ENCODE results near the gene CFAP92. TPM values are rescaled to one million over a fixed set of nuclear protein-coding genes. Genes with fewer than 3 reads are reported as not detected.

CFAP92 gene
- total and polyA plus RNA-seq, 3 donors from 2014 or later, result 16.0 to 62.0 (median 26.7) TPM

GRCh38 chr3:129005526-129006303 is 11.8 kb upstream of the CFAP92 start:
- Histone ChIP-seq H3K4me3 (no peak overlapping the region), H3K9me3 (no peaks in the 10 kb centered on the region), H3K27me3 (no peaks in the 10 kb centered on the region), H3K36me3 (ENCODE audit: low read depth, missing control alignments) (no peaks in the 10 kb centered on the region), H3K27ac (peak overlapping the region in 1 of 2 donors; percentile 46), H3K4me1 (peaks cover 10% of the 10 kb centered on the region)
- TF ChIP-seq POLR2A (IDR thresholded peaks at IDR 0.05), result no peak
- peak; percentile 51 for DNase-seq
- WGBS, 2 donors, result 80% methylated on average over 4 of the region's 4 CpGs
- intact Hi-C loops (cut with DNase I; ENCODE audit: low total_unique reads), result no loop called here

GRCh38 chr3:129004639-129005295 is 10.9 kb upstream of the CFAP92 start:
- no peaks in the 10 kb centered on the region for H3K9me3 ChIP-seq
- peak overlapping the region in 1 of 2 donors; percentile 46 for H3K27ac ChIP-seq
- no peak for TF ChIP-seq CTCF (IDR thresholded peaks at IDR 0.05)
- TF ChIP-seq POLR2A (IDR thresholded peaks at IDR 0.05), result no peak
- intact Hi-C loops (cut with DNase I; ENCODE audit: low total_unique reads), result no loop called here
- WGBS, 2 donors, result 56 to 62% methylated on average over 5 to 6 of the region's 6 CpGs
- H3K4me3 ChIP-seq, result no peak overlapping the region
- H3K36me3 ChIP-seq (ENCODE audit: low read depth, missing control alignments), result no peaks in the 10 kb centered on the region
- DNase-seq, result no peak
- H3K27me3 ChIP-seq, result no peaks in the 10 kb centered on the region
- H3K4me1 ChIP-seq, result peaks cover 16% of the 10 kb centered on the region

GRCh38 chr3:129003578-129004112 is 9.8 kb upstream of the CFAP92 start:
- H3K27ac ChIP-seq, result no peak overlapping the region
- H3K9me3 ChIP-seq, result no peaks in the 10 kb centered on the region
- no peak for TF ChIP-seq POLR2A (IDR thresholded peaks at IDR 0.05)
- TF ChIP-seq CTCF (IDR thresholded peaks at IDR 0.05), result no peak
- intact Hi-C loops (cut with DNase I; ENCODE audit: low total_unique reads), result no loop called here
- 26 to 40% methylated on average over 17 to 54 of the region's 55 CpGs for WGBS, 2 donors
- H3K36me3 ChIP-seq (ENCODE audit: low read depth, missing control alignments), result no peaks in the 10 kb centered on the region
- H3K4me1 ChIP-seq, result peaks cover 16% of the 10 kb centered on the region
- H3K27me3 ChIP-seq, result no peaks in the 10 kb centered on the region
- H3K4me3 ChIP-seq, result peak overlapping the region in 1 of 2 donors; percentile 22
- DNase-seq, result no peak

GRCh38 chr3:129002573-129003569 is 9.0 kb upstream of the CFAP92 start:
- no peak for TF ChIP-seq CTCF (IDR thresholded peaks at IDR 0.05)
- TF ChIP-seq POLR2A (IDR thresholded peaks at IDR 0.05), result no peak
- intact Hi-C loops (cut with DNase I; ENCODE audit: low total_unique reads), result no loop called here
- H3K4me1 ChIP-seq, result peaks cover 16% of the 10 kb centered on the region
- H3K27ac ChIP-seq, result no peak overlapping the region
- no peak for DNase-seq
- no peaks in the 10 kb centered on the region for H3K27me3 ChIP-seq
- H3K9me3 ChIP-seq, result no peaks in the 10 kb centered on the region
- 47 to 53% methylated on average over 27 to 28 of the region's 28 CpGs for WGBS, 2 donors
- peak overlapping the region in 1 of 2 donors; percentile 61 for H3K4me3 ChIP-seq
- no peaks in the 10 kb centered on the region for H3K36me3 ChIP-seq (ENCODE audit: low read depth, missing control alignments)

Data from testis (tissue), 3 donors.